ENCODE results near the gene SMPDL3A.
A peak's percentile ranks its signal among the peaks of the same experiment; 100 is the strongest.
"Not testable (repeated sequence)": the region's sequence is repeated elsewhere in the genome, so short reads cannot be mapped to it uniquely, and the experiment has no call there.

SMPDL3A gene, protein sequence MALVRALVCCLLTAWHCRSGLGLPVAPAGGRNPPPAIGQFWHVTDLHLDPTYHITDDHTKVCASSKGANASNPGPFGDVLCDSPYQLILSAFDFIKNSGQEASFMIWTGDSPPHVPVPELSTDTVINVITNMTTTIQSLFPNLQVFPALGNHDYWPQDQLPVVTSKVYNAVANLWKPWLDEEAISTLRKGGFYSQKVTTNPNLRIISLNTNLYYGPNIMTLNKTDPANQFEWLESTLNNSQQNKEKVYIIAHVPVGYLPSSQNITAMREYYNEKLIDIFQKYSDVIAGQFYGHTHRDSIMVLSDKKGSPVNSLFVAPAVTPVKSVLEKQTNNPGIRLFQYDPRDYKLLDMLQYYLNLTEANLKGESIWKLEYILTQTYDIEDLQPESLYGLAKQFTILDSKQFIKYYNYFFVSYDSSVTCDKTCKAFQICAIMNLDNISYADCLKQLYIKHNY

DNA sequence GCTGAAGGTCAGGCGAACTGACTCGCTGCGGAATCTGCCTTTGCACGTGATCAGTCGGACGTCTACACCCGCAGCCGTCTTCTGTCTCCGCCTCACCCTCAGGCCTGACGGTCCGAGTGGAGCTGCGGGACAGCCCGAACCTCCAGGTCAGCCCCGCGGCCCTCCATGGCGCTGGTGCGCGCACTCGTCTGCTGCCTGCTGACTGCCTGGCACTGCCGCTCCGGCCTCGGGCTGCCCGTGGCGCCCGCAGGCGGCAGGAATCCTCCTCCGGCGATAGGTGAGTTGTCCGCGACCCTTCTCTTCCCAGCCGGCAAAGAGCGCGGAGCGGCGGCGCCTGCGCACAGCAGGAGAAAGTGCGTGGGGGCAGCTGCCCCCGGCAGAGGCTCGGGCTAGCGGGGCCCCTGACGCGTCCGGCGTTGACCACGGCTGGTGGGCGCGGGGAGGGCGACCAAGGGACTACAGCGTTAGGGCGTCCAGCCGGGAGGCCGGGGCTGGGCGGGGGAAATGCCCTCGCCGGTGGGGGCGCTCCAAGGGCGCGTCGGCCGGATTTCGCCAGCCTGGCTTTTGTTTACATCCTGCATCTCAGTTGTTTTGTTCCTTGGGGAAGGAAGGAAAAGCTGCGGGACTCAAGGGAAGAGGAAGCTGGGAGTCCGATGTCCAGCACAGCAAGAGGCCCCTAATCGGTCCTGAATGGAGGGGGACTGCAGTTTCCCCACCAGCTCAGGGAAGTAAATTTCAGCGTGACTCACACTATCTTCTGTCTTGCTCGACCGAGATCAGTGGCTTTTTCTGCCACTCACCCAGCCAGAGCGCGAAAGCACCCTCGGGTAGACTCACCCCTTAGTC, at the start of gene SMPDL3A:
SMPDL3A (plus strand) TSS at position 77 of the 846 bp plus-strand sequence; CDS start at position 166, 89 bp downstream.
- peak; percentile 79 for DNase-seq (ENCODE audit: low spot score)

DNA sequence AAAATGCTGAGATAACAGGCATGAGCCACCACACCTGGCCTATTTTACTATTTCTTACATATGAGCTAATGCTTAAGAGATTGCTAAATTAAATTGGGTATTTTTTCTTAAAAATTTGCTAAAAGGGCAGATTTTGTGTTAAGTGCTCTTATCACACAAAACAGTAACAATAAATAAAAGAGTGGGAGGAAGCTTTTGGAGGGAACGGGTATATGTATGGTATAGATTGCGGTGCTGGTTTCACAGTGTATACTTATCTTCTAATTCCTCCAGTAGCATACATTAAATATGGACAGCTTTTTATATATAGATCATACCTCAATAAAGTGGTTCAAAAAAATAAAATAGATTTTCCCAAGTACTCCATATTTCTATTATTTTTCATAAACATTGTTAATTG, 49.0 kb upstream of the SMPDL3A start:
- no peak for DNase-seq (ENCODE audit: low spot score)

DNA sequence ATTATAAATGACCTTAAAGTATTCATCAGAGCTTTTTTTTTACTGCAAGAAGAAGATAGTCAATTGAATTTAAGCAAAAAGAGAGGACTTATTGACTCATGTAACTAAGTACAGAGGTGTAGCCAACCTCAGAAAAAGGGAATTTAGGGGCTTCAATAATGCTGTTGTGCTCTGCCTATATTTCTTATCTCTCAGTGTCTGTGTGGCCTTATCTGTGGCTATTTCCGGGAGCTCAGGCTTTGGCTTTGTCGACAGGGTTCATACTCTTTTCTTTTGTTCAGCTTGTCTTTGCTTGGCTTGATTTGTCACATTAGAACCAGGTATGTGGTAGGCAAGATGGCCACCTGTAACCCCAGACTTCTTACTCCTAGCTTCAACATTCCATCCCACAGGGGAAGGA, 48.1 kb upstream of the SMPDL3A start:
- DNase-seq (ENCODE audit: low spot score): no peak

GRCh38 chr6:122744247-122744646, 44.8 kb upstream of the SMPDL3A start:
- DNase-seq (ENCODE audit: low spot score): not testable (repeated sequence)

GRCh38 chr6:122744856-122745255, 44.2 kb upstream of the SMPDL3A start:
- not testable (repeated sequence) for DNase-seq (ENCODE audit: low spot score)

DNA sequence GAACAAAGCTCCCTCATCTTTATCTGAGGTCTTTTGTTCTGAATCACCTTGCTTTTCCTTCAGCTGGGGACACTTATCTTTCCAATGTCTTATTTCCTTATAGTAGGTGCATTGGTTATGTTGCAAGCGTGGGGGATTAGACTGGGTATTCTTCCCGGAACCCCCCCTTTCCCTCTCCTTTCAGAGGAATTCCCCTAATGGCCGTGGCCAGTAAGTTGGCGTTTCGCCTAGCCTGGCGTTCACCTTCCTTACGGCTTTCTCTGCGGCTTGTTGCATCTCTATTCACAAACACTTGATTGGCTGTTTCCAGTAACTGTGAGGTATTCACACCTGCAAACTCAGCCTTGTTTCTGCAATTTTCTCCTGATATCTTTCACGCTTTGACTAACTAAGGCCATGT, 42.4 kb upstream of the SMPDL3A start:
- no peak for DNase-seq (ENCODE audit: low spot score)

DNA sequence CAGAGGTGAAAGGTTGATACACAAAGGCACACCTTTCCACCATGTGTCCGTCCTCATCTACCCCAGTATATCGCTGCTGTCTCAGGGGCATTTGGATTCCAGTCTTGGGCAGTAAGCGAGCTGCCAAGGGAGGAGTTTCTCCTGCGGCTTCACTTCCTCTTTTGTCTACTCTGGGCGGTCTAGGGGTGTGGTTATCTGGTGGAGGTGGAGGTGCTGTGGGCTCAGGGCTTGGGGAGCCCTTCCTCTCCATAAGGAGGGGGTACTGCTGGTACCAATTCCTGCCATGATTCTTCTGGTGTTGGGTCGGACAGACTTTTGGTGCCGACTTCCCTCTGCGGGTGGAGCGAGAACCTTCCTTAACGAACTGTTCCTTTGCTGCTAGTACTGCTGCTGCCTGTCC, 41.5 kb upstream of the SMPDL3A start:
- no peak for DNase-seq (ENCODE audit: low spot score)

DNA sequence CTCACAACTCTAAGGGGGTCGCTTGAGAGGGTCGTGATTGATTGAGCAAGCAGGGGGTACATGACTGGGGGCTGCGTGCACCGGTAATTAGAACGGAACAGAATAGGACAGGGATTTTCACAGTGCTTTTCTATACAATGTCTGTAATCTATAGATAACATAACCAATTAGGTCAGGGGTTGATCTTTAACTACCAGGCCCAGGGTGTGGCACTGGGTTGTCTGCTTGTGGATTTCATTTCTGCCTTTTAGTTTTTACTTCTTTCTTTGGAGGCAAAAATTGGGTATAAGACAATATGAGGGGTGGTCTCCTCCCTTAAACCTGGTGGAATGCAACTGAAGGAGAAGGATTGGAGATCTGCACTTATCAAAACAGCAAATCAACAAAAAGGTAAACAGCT, 40.1 kb upstream of the SMPDL3A start:
- DNase-seq (ENCODE audit: low spot score): not testable (repeated sequence)

DNA sequence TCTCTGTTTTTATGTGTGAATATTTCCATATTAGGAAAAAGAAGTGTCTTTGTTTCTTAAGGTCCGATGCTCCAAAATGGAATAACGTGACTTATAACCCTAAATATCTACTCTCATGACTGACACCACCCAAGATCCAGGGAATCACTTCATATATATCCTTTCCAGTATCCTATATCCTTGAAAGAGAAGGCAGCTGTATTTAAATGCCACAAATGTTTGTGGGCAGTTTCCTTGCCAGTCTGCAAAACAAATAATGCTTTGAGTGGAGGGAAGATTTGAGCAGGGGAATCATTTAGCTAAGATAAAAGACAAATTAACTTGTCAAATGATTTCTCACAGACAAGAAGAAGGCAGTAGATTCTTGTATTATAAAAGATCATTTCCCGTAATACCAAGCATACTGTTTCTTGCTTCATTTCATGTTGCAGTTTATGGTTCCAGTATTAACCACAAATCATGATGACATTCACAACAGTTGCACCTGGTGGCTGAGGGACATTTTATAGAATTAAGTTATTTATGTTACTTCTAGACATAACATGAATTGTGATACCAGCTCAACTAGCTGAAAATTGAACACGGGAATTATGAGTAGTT, 39.5 kb upstream of the SMPDL3A start:
- no peak for DNase-seq (ENCODE audit: low spot score)

- no peak for DNase-seq (ENCODE audit: low spot score)
These were observed 37.7 kb upstream of the SMPDL3A start for GRCh38 chr6:122751326-122751725.

- DNase-seq (ENCODE audit: low spot score): no peak
These were observed 36.6 kb upstream of the SMPDL3A start for GRCh38 chr6:122752459-122752858.

GRCh38 chr6:122753000-122753687, 35.9 kb upstream of the SMPDL3A start:
- no peak for DNase-seq (ENCODE audit: low spot score)

GRCh38 chr6:122753688-122754056, 35.4 kb upstream of the SMPDL3A start:
- peak; percentile 43 for DNase-seq (ENCODE audit: low spot score)

DNA sequence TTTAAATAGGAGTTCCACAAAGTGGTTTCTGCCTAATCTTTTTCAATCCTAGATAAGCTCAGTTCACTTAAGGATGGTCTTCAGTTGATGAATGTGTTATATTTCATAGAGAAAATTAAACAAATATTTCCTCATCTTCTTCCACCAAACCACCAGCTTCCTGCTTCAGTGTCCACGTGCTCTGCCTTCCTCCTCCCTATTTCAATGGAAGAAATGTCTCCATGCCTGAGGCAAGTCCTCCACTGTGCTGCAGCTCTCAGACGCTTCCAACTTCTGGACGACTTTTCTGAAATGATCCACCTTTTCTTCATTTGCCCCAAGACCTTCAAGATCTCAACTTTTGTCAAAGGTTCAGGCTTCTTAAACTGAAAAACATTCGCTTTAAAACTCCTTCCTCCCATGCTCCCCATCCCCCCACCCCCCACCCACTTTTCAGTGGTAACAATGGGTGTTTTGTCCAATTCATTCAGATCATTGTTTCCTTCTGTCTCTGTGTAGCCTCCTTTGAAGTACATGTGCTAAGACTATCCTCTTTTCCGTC, 34.8 kb upstream of the SMPDL3A start:
- peak; percentile 29 for DNase-seq (ENCODE audit: low spot score)

DNA sequence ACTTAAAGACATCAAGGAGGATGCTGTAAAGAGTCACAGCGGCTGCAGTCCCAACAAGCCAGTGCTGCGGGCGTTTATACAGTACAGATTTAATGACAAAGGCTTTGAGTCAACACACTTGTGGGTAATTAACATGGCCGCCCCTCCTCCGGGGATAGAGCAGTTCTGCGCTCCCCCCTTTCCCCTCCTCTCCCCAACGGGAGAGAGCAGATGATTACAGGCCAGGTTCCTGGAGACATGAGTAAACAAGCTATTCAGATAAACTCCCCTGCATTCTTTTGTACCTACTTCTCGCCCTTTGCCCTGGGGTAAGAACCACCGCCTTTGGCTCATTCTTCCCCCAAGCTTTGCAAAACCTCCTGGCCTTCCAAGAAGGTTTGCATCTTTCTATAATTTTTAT, 33.2 kb upstream of the SMPDL3A start:
- DNase-seq (ENCODE audit: low spot score): no peak

DNA sequence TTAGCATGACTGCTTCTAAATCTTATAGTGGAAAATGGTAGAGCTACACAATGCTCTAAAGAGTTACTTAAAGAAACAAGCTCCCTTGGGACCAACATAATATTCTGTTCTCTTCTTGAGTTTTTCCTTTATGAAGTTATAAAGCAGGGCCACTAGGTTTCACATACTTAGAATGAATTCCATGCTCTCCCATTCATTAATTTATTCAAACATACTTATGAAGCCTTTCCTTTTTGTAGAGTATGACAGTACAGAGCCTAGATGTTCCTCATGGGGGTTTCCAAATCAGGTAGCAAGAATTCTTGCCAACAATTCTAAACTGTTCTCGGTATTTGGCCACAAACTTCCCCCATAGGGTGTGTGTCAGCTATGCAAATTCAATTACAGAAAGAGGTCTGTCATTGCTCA, 30.1 kb upstream of the SMPDL3A start:
- DNase-seq (ENCODE audit: low spot score): no peak

DNA sequence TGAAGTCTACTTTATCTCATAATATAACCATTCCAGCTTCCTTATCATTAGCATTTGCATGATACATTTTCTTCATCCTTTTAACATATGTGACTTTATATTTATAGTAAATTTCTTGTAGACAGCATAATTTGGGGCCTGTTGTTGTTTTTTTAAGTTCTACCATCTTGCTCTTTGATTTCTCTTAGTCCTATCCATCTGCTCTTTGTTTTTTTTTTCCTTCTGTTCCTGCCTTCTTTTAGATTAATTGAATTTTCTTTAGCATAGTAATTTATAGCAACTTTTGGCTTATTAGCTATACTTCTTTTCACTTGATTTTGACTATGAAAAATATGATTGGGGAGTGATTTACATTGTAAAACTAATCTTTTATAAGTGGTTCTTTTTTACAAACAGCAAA, 28.7 kb upstream of the SMPDL3A start:
- DNase-seq (ENCODE audit: low spot score): no peak

DNA sequence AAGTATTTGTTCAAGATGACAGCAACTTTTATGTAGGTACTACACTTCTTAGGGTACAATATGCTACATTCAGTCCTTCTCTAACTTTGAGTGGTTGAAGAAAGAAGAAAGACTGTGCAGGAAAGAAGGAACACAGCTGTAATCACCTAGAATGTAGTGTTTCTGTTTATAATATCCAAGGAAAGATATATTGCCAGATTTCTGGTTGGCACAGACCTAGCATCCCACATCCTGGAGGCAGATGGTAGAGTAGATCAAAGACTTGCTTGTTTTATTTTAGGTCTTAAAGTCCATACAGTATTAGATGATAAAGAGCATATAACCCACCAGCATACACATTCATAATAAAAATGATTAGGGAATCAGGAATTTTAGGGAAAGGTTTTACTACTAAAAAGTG, 22.8 kb upstream of the SMPDL3A start:
- no peak for DNase-seq (ENCODE audit: low spot score)

DNA sequence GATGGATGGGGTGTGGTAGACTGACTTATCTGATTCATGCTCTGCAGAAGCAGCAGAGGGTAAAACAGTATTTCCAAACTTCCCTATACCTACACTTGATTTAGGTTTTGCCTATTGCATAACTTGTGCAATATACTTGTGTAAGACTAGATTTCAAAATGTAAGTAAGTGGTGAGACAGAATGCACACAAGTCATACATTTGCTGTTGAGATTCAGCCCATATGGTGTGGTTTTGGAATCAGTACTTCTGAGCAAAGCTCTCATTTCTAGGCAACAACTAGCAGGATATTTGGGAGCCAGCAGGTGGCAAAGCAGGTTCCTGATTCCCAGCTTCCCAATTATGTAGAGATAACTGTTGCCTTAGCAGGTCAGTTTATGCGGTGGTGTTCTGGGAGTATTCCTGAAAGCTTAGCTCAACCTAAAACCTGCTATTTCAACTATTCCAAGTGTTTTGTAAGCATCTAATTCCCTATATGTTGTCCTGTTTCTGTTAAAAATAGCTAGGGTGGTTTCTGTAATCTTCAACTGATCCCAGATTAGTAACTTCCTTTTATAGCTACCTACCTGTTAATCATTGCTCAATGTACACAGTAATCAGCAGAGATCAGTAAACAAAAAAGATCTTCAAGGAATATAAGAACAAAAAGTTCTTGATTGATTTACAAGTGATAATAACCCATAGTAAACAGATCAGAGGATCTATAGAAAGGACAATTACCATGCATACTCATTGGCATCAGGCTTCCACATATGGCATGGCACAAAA, 18.0 kb upstream of the SMPDL3A start:
- peak; percentile 47 for DNase-seq (ENCODE audit: low spot score)

GRCh38 chr6:122772724-122773415, 16.2 kb upstream of the SMPDL3A start:
- no peak for DNase-seq (ENCODE audit: low spot score)

All from Ammon's horn (tissue), 1 donor.